Endothelial cell of umbilical vein (primary cell): ENCODE results near the gene CORO6. TPM values are rescaled to one million over a fixed set of nuclear protein-coding genes. Genes with fewer than 3 reads are reported as not detected.

ENCODE experiments used
- BruUV-seq: library from RNA; stranded (reverse); fragments of 400-500 nt; replicated peaks from 2 replicates; lab custom pipeline; 2021; lab: Mats Ljungman, UMichigan
- CTCF ChIA-PET: fragments of 300-600, 350-600 bp; sonication (Branson Sonifier 250); formaldehyde crosslinking; loops from one replicate; lab custom pipeline; 2021; ENCODE audit warnings: antibody characterized with exemption, inconsistent platforms; lab: Charles Lee
- POLR2A ChIA-PET: fragments of 300-600, 350-600 bp; sonication (Branson Sonifier 250); formaldehyde crosslinking; loops from one replicate; lab custom pipeline; 2021; ENCODE audit warnings: antibody characterized with exemption, inconsistent platforms; lab: Charles Lee
- DNase-seq: peaks from one replicate; pipeline ENCODE4 v3.0.0-alpha.2; 2011; ENCODE audit warnings: low read depth, low spot score
- FAIRE-seq: peaks from 2 replicates; lab custom pipeline; 2011; peaks lifted over from hg19 to GRCh38; lab: Jason Lieb, UNC
- H2AFZ ChIP-seq: 2 replicates; pipeline ENCODE4 v1.6.0; 2012; ENCODE audit warnings: low read depth, low read length, control low read depth, inconsistent platforms
- H3K27ac ChIP-seq: 2 replicates; pipeline ENCODE4 v1.5.1; 2011; ENCODE audit warnings: low read depth, mild to moderate bottlenecking, control low read depth, low read length, moderate library complexity; ENCODE audit not compliant: insufficient read depth
- H3K27me3 ChIP-seq, 2 experiments: 2 replicates each; pipeline versions ENCODE4 v1.6.0 to v1.6.1; 2011; ENCODE audit warnings: low read length in 2 of 2, mixed read lengths in 1 of 2; ENCODE audit not compliant: control insufficient read depth in 2 of 2, insufficient read depth in 2 of 2
- H3K36me3 ChIP-seq, 2 experiments: 2 replicates in 1 of 2; 3 replicates in 1 of 2; pipeline ENCODE4 v1.5.1; 2011; ENCODE audit warnings: low read length in 2 of 2, mild to moderate bottlenecking in 1 of 2, moderate library complexity in 1 of 2; ENCODE audit not compliant: control insufficient read depth in 2 of 2, insufficient read depth in 2 of 2; ENCODE audit errors: extremely low read depth in 1 of 2
- H3K4me1 ChIP-seq: 3 replicates; pipeline ENCODE4 v1.5.1; 2011; ENCODE audit warnings: mild to moderate bottlenecking, low read length; ENCODE audit not compliant: control insufficient read depth, insufficient read depth; ENCODE audit errors: extremely low read depth
- H3K4me2 ChIP-seq: 2 replicates; pipeline ENCODE4 v1.6.1; 2011; ENCODE audit warnings: low read length, control low read depth, mixed read lengths; ENCODE audit not compliant: insufficient read depth
- H3K4me3 ChIP-seq, 3 experiments: fragments of 200-600 bp in 1 of 3; sonication (generic), shearing (Covaris generic) in 1 of 3; replicated peaks in 1 of 3; 2 replicates each; pipeline ENCODE4 v1.5.1; 2011 to 2016; ENCODE audit warnings: control low read depth in 3 of 3, low read length in 3 of 3, mild to moderate bottlenecking in 2 of 3, inconsistent platforms in 1 of 3, low read depth in 1 of 3, moderate library complexity in 1 of 3; ENCODE audit not compliant: insufficient read depth in 1 of 3
- H3K79me2 ChIP-seq: 2 replicates; pipeline ENCODE4 v1.6.0; 2012; ENCODE audit warnings: low read length, inconsistent platforms; ENCODE audit not compliant: control insufficient read depth, insufficient read depth
- H3K9ac ChIP-seq: replicated peaks from 2 replicates; pipeline ENCODE3; 2011; ENCODE audit warnings: low read length, control low read depth; ENCODE audit not compliant: insufficient read depth; ENCODE audit errors: extremely low read depth
- H3K9me1 ChIP-seq: replicated peaks from 3 replicates; pipeline ENCODE4 v1.6.0; 2011; ENCODE audit warnings: mild to moderate bottlenecking, low read length; ENCODE audit not compliant: control insufficient read depth, insufficient read depth; ENCODE audit errors: extremely low read depth
- H3K9me3 ChIP-seq: replicated peaks from 2 replicates; pipeline ENCODE4 v1.5.1; 2012; ENCODE audit warnings: low read length, inconsistent platforms; ENCODE audit not compliant: control insufficient read depth, insufficient read depth
- H4K20me1 ChIP-seq: replicated peaks from 2 replicates; pipeline ENCODE3; 2011; ENCODE audit warnings: mild to moderate bottlenecking, low read length; ENCODE audit not compliant: control insufficient read depth, insufficient read depth; ENCODE audit errors: extremely low read depth
- CTCF ChIP-seq, 2 donors: IDR thresholded peaks; 1 replicate in 1 of 2; 2 replicates in 1 of 2; pipeline ENCODE4 v1.5.1; 2011; ENCODE audit warnings: low read length in 2 of 2, mild to moderate bottlenecking in 2 of 2, moderate library complexity in 2 of 2, control low read depth in 1 of 2, inconsistent platforms in 1 of 2, low read depth in 1 of 2; ENCODE audit not compliant: insufficient read depth in 1 of 2; ENCODE audit errors: extremely low read depth in 1 of 2
- EZH2 ChIP-seq: IDR thresholded peaks from 2 replicates; pipeline ENCODE4 v1.6.1; 2012; ENCODE audit warnings: borderline replicate concordance, low read depth, mild to moderate bottlenecking, moderate library complexity, low read length, inconsistent platforms; ENCODE audit not compliant: severe bottlenecking
- FOS ChIP-seq: IDR thresholded peaks from 2 replicates; pipeline ENCODE4 v1.6.1; 2011; ENCODE audit warnings: mild to moderate bottlenecking, low read length, moderate library complexity, borderline replicate concordance; ENCODE audit not compliant: insufficient read depth
- GATA2 ChIP-seq: IDR thresholded peaks from 2 replicates; pipeline ENCODE4 v1.7.0; 2011; ENCODE audit warnings: low read depth, mild to moderate bottlenecking, moderate library complexity, mixed read lengths, low read length; ENCODE audit not compliant: insufficient read length, insufficient read depth
- JUN ChIP-seq: IDR thresholded peaks from 2 replicates; pipeline ENCODE4 v1.6.1; 2011; ENCODE audit warnings: borderline replicate concordance, low read depth; ENCODE audit not compliant: insufficient read length, insufficient read depth
- MAX ChIP-seq: IDR thresholded peaks from 2 replicates; pipeline ENCODE4 v1.6.1; 2011; ENCODE audit not compliant: insufficient read depth, insufficient read length
- MYC ChIP-seq: IDR thresholded peaks from one replicate; pipeline ENCODE4 v1.6.1; 2011; ENCODE audit warnings: mild to moderate bottlenecking, low read depth, low read length
- POLR2A ChIP-seq: IDR thresholded peaks from 2 replicates; pipeline ENCODE4 v1.6.1; 2012; ENCODE audit warnings: low read depth, mild to moderate bottlenecking, control low read depth, low read length
- POLR2AphosphoS5 ChIP-seq: IDR thresholded peaks from 2 replicates; pipeline ENCODE4 v1.6.1; 2012; ENCODE audit warnings: low read depth, mild to moderate bottlenecking, control low read depth, low read length, moderate library complexity; ENCODE audit not compliant: insufficient read depth
- dilution Hi-C: fragments of 300-500 bp; cut with MboI; formaldehyde crosslinking; loops from one replicate; pipeline ENCODE4 v1.15.0; 2019; ENCODE audit warnings: low sequenced_read_pairs; ENCODE audit not compliant: extremely low pct_ligation_motif_present
- intact Hi-C: fragments of 100-400 bp; cut with micrococcal nuclease; formaldehyde crosslinking; loops from one replicate; pipeline ENCODE4 v1.10.0; 2022
- polyA plus RNA-seq, 4 experiments: library from polyadenylated mRNA; depleted of rRNA in 3 of 4; stranded (reverse) in 3 of 4; unstranded in 1 of 4; fragments of >200 nt; gene quantifications; 2 replicates each; pipeline versions ENCODE4 v1.2.1 to v1.2.3, GENCODE V29; 2011 to 2012; ENCODE audit warnings: missing spikeins in 1 of 4
- total RNA-seq: library from RNA; stranded (reverse); gene quantifications from 2 replicates; pipeline ENCODE4 v1.2.3, GENCODE V29; 2021

The CORO6 gene
- total and polyA plus RNA-seq, 2 donors (not counting 3 experiments of a cell fraction or from before 2014, with no cell fraction given), result 10.7 to 14.7 TPM

GRCh38 chr17:29624586-29624985 is 1.9 kb upstream of the CORO6 start:
- Histone ChIP-seq H3K9me1 (no peaks in the 10 kb centered on the region), H3K4me2 (no peak overlapping the region), H3K27ac (no peak overlapping the region), H4K20me1 (no peaks in the 10 kb centered on the region), H3K9me3 (no peaks in the 10 kb centered on the region), H3K4me3 (no peak overlapping the region), H3K27me3 (no peaks in the 10 kb centered on the region), H3K9ac (no peak overlapping the region), H3K4me1 (peaks cover 6% of the 10 kb centered on the region), H2AFZ (no peak overlapping the region), H3K79me2 (no peaks in the 10 kb centered on the region), H3K36me3 (peaks cover 0 to 7% of the 10 kb centered on the region in 2 experiments)
- no TSS peak for BruUV-seq
- CTCF ChIA-PET, result interaction anchor here (0.7 to 5.1 kb wide), 8 partner anchors 7 to 469 kb away, joined by 3 to 37 read pairs (median 4); no protein-coding TSS in a partner anchor
- dilution Hi-C loops, result no loop called here
- no peak for TF ChIP-seq CTCF (IDR thresholded peaks at IDR 0.05; ENCODE audit: extremely low read depth in 1 of 2, insufficient read depth in 1 of 2, low read depth in 1 of 2, low read length in 2 of 2)
- no peak for TF ChIP-seq POLR2A
- no peak for TF ChIP-seq MAX
- no peak for TF ChIP-seq POLR2AphosphoS5
- no peak for TF ChIP-seq MYC
- no peak for TF ChIP-seq JUN
- TF ChIP-seq EZH2, result no peak
- no peak for TF ChIP-seq GATA2
- no peak for TF ChIP-seq FOS
- no peak for DNase-seq
- FAIRE-seq, result no peak
- intact Hi-C loops, result no loop called here
- POLR2A ChIA-PET, result no interaction called here
